ENCODE results near the gene GHDC.

- TF ChIP-seq CTCF (IDR thresholded peaks at IDR 0.05) (no peak), POLR2AphosphoS5 (IDR thresholded peaks at IDR 0.05) (no peak)
These were observed 12.5 kb downstream of the GHDC start for GRCh38 chr17:42181851-42182207.
